Ishikawa (cell line): ENCODE measurements around the gene TLK1.

Experiments used
- CEBPB ChIP-seq: IDR thresholded peaks from 2 replicates; pipeline ENCODE4 v1.6.1; 2012
- CREB1 ChIP-seq: IDR thresholded peaks from 2 replicates; pipeline ENCODE4 v1.6.1; 2012; ENCODE audit warnings: low read depth
- EGR1 ChIP-seq: IDR thresholded peaks from 2 replicates; pipeline ENCODE4 v1.6.1; 2012
- EP300 ChIP-seq: IDR thresholded peaks from 2 replicates; pipeline ENCODE4 v1.6.1; 2012; ENCODE audit warnings: borderline replicate concordance
- FOXM1 ChIP-seq: IDR thresholded peaks from 2 replicates; pipeline ENCODE4 v1.6.1; 2012; ENCODE audit warnings: low read depth, borderline replicate concordance
- MAX ChIP-seq: IDR thresholded peaks from 2 replicates; pipeline ENCODE4 v1.6.1; 2012
- NFIC ChIP-seq: IDR thresholded peaks from 2 replicates; pipeline ENCODE4 v1.6.1; 2012
- RAD21 ChIP-seq: IDR thresholded peaks from 2 replicates; pipeline ENCODE4 v1.6.1; 2012; ENCODE audit warnings: low read depth
- REST ChIP-seq: IDR thresholded peaks from 2 replicates; pipeline ENCODE4 v1.6.1; 2012; ENCODE audit warnings: low read depth, mild to moderate bottlenecking
- TAF1 ChIP-seq: IDR thresholded peaks from 2 replicates; pipeline ENCODE4 v1.6.1; 2012; ENCODE audit warnings: low read depth, mild to moderate bottlenecking
- TCF12 ChIP-seq: IDR thresholded peaks from 2 replicates; pipeline ENCODE4 v1.6.1; 2012; ENCODE audit warnings: low read depth
- TEAD4 ChIP-seq: IDR thresholded peaks from 2 replicates; pipeline ENCODE4 v1.6.1; 2012
- USF1 ChIP-seq: IDR thresholded peaks from 2 replicates; pipeline ENCODE4 v1.6.1; 2012
- YY1 ChIP-seq: IDR thresholded peaks from 2 replicates; pipeline ENCODE4 v1.6.1; 2012; ENCODE audit warnings: low read depth
- ZBTB7A ChIP-seq: IDR thresholded peaks from 2 replicates; pipeline ENCODE4 v1.6.1; 2012; ENCODE audit warnings: low read depth

The TLK1 gene

GRCh38 chr2:171181064-171182049, 20.7 kb upstream of the TLK1 start:
- TF ChIP-seq ZBTB7A (no peak), RAD21 (no peak), USF1 (no peak), EP300 (no peak), NFIC (no peak), REST (no peak), TCF12 (no peak), YY1 (no peak), CEBPB (no peak), MAX (no peak)

- no peak for TF ChIP-seq CEBPB
Measured at GRCh38 chr2:171180229-171180930, 19.7 kb upstream of the TLK1 start.

GRCh38 chr2:171178993-171179392, 18.3 kb upstream of the TLK1 start:
- no peak for TF ChIP-seq TAF1
- no peak for TF ChIP-seq EGR1
- TF ChIP-seq USF1 = no peak
- no peak for TF ChIP-seq FOXM1
- no peak for TF ChIP-seq RAD21
- TF ChIP-seq NFIC = no peak
- no peak for TF ChIP-seq YY1
- no peak for TF ChIP-seq CEBPB
- no peak for TF ChIP-seq REST
- TF ChIP-seq MAX = no peak
- no peak for TF ChIP-seq ZBTB7A
- TF ChIP-seq CREB1 = no peak
- TF ChIP-seq TEAD4 = no peak

- TF ChIP-seq YY1 (no peak), MAX (no peak), EP300 (no peak), REST (no peak)
Measured at GRCh38 chr2:171176516-171176915, 15.8 kb upstream of the TLK1 start.
